CD4-positive, alpha-beta T cell treated with Interferon gamma for 1 hour (primary cell): ENCODE results near the gene SRR.
"Not testable (repeated sequence)": the region's sequence is repeated elsewhere in the genome, so short reads cannot be mapped to it uniquely, and the experiment has no call there.

ENCODE experiments used
- DNase-seq: peaks from one replicate; pipeline ENCODE4 v3.0.0-alpha.2; 2020

Gene SRR

GRCh38 chr17:2303204-2304188 is at the start of gene SRR, which contains the start of gene SMG6:
Gene SRR (plus strand): TSS chr17:2303950. CDS start chr17:2315561, 11,611 bp downstream.
Gene SMG6 (minus strand): TSS chr17:2303785. CDS start chr17:2303720, 65 bp downstream.
- DNase-seq = peak; percentile 93

- DNase-seq = not testable (repeated sequence)
Measured at GRCh38 chr17:2258830-2259229, 44.9 kb upstream of the SRR start.

- peak; percentile 42 for DNase-seq
Measured at GRCh38 chr17:2259769-2260536, 43.8 kb upstream of the SRR start.

GRCh38 chr17:2262135-2262587 is 41.6 kb upstream of the SRR start:
- DNase-seq = no peak

GRCh38 chr17:2263183-2264066 is 40.3 kb upstream of the SRR start:
- no peak for DNase-seq

GRCh38 chr17:2264067-2264860 is 39.5 kb upstream of the SRR start:
- no peak for DNase-seq

- not testable (repeated sequence) for DNase-seq
Measured at GRCh38 chr17:2265166-2265565, 38.6 kb upstream of the SRR start.

GRCh38 chr17:2266045-2266864 is 37.5 kb upstream of the SRR start:
- DNase-seq = peak; percentile 81

- no peak for DNase-seq
Measured at GRCh38 chr17:2266865-2267228, 36.9 kb upstream of the SRR start.

GRCh38 chr17:2267354-2267753 is 36.4 kb upstream of the SRR start:
- DNase-seq = no peak

- DNase-seq = no peak
Measured at GRCh38 chr17:2271985-2272702, 31.6 kb upstream of the SRR start.

- DNase-seq = no peak
Measured at GRCh38 chr17:2274414-2274813, 29.3 kb upstream of the SRR start.

GRCh38 chr17:2275722-2276121 is 28.0 kb upstream of the SRR start:
- no peak for DNase-seq

GRCh38 chr17:2277429-2278170 is 26.1 kb upstream of the SRR start:
- no peak for DNase-seq

GRCh38 chr17:2279707-2280106 is 24.0 kb upstream of the SRR start:
- no peak for DNase-seq

- DNase-seq = no peak
Measured at GRCh38 chr17:2282297-2282873, 21.4 kb upstream of the SRR start.

- no peak for DNase-seq
Measured at GRCh38 chr17:2283302-2283701, 20.4 kb upstream of the SRR start.

- DNase-seq = no peak
Measured at GRCh38 chr17:2289878-2290478, 13.8 kb upstream of the SRR start.

GRCh38 chr17:2292100-2292499 is 11.7 kb upstream of the SRR start:
- DNase-seq = no peak
